ENCODE results near the gene SCLY.

- TF ChIP-seq CTCF (IDR thresholded peaks at IDR 0.05) (no peak), POLR2A (IDR thresholded peaks at IDR 0.05) (no peak)
Observed at GRCh38 chr2:238101891-238102841, 41.4 kb downstream of the SCLY start.

All from vagina (tissue), 2 donors.